Adrenal gland (tissue), 12 donors: Measurements from ENCODE around the gene RPS5. TPM values are rescaled to one million over a fixed set of nuclear protein-coding genes. Genes with fewer than 3 reads are reported as not detected.

Source experiments
- DNase-seq, 7 donors: peaks; one replicate each; pipeline ENCODE4 v3.0.0-alpha.2; 2019 to 2020
- H3K27ac ChIP-seq, 5 donors: fragments of 200-600 bp; sonication (generic) in 4 of 5; 1 replicate in 3 of 5; 2 replicates in 2 of 5; pipeline versions ENCODE4 v1.5.1 to v1.8.0; 2016 to 2020; ENCODE audit warnings: mild to moderate bottlenecking in 1 of 5
- H3K27me3 ChIP-seq: fragments of 200-600 bp; 2 replicates; pipeline ENCODE4 v1.8.0; 2021
- H3K36me3 ChIP-seq, 2 donors: fragments of 200-600 bp; replicated peaks in 1 of 2; 1 replicate in 1 of 2; 2 replicates in 1 of 2; pipeline versions ENCODE4 v1.5.1 to v1.8.0; 2018 to 2022
- H3K4me1 ChIP-seq, 2 donors: fragments of 200-600 bp; replicated peaks in 1 of 2; 1 replicate in 1 of 2; 2 replicates in 1 of 2; pipeline versions ENCODE4 v1.5.1 to v1.8.0; 2018 to 2021
- H3K4me3 ChIP-seq, 4 donors: fragments of 200-600 bp; sonication (generic) in 3 of 4; one replicate each; pipeline ENCODE4 v1.5.1; 2016 to 2018
- H3K9me3 ChIP-seq, 3 donors: fragments of 200-600 bp; sonication (generic) in 1 of 3; replicated peaks in 1 of 3; 1 replicate in 2 of 3; 2 replicates in 1 of 3; pipeline versions ENCODE4 v1.5.1 to v1.8.0; 2016 to 2021
- POLR2A ChIP-seq, 2 donors: fragments of 450-650 bp; IDR thresholded peaks; one replicate each; pipeline ENCODE4 v1.6.1; 2017; ENCODE audit warnings: antibody characterized with exemption in 2 of 2, mild to moderate bottlenecking in 2 of 2, moderate library complexity in 1 of 2
- WGBS, 4 donors: extraction: QIAGEN DNeasy Blood & Tissue Kit in 2 of 4; methylation state at CpG; one replicate each; pipeline versions ENCODE4 v1.1.5 to v1.1.7; 2013 to 2017; 5-methylcytosine and 5-hydroxymethylcytosine counted together
- intact Hi-C, 2 donors: fragments of 100-400 bp; cut with DNase I; formaldehyde crosslinking; loops; one replicate each; pipeline versions ENCODE4 v1.14.1 to v1.15.0; 2022 to 2023
- polyA plus RNA-seq, 3 donors: library from polyadenylated mRNA; stranded (reverse); fragments of 200-250 nt in 2 of 3; fragments of 350-450 nt in 1 of 3; fragmentation: Illumina TruSeq in 1 of 3; extraction: RNeasy Lipid Tissue Mini Kit (QIAGEN cat#74804) in 1 of 3; gene quantifications; one replicate each; pipeline ENCODE4 v1.2.3, GENCODE V29; 2013 to 2014
- total RNA-seq, 9 donors: library from RNA; depleted of rRNA in 4 of 9; stranded (reverse); fragments of >200 nt in 4 of 9; fragments of 120-200 nt in 1 of 9; fragmentation: NEBNext Ultra II Directional in 1 of 9; extraction: Animal tissue kit (Norgen Biotek cat#: 25700) in 1 of 9; gene quantifications; one replicate each; pipeline versions ENCODE4 v1.1.0 to v1.2.4, GENCODE V29; 2013 to 2023
- TF ChIP-seq, protein P1 (sequence below), 6 experiments: fragments of 450-650 bp in 4 of 6; fragments of 200-600 bp in 2 of 6; sonication (generic) in 1 of 6; IDR thresholded peaks; 1 replicate in 5 of 6; 2 replicates in 1 of 6; pipeline versions ENCODE4 v1.5.1 to v1.8.0; 2016 to 2021; ENCODE audit warnings: antibody characterized with exemption in 6 of 6, mild to moderate bottlenecking in 2 of 6, moderate library complexity in 1 of 6
- donor health status: healthy with polysubstance abuse.
- donor health status: Bipolar disorder and iron deficiency.
- donor health status: DM: yes; HTN: yes; CAD: no.
- donor health status: DM: no; HTN: no; CAD: no.
- donor health status: DM: no; HTN: no; CAD: no.
- donor health status: DM: yes; HTN: yes; CAD: no.

RPS5 gene
- total and polyA plus RNA-seq, 12 donors: 555 to 1,999 (median 1,094) TPM

DNA sequence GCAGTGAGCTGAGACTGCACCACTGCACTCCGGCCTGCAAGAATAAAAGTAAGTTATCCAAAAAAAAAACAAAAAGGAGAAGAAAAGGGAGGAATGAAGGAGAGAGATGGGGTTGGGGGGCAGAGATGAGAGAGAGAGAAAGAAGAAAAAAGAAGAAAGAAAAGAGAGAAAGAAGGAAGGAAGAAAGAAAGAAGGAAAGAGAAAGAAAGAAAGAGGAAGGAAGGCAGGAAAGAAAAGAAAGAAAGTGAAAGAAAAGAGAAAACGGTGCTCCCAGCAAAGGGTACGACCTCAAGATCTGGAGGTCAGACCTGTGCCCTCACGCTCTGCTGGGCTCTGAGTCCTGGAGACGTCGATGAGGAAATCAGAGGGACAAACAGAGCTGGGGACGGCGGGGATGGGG lies 37.5 kb upstream of the RPS5 start:
- no peak overlapping the region for H3K27ac ChIP-seq
- 39 to 51% (median 42%) methylated on average over 8 of the region's 8 CpGs for WGBS, 4 donors
- intact Hi-C loops: no loop called here

DNA sequence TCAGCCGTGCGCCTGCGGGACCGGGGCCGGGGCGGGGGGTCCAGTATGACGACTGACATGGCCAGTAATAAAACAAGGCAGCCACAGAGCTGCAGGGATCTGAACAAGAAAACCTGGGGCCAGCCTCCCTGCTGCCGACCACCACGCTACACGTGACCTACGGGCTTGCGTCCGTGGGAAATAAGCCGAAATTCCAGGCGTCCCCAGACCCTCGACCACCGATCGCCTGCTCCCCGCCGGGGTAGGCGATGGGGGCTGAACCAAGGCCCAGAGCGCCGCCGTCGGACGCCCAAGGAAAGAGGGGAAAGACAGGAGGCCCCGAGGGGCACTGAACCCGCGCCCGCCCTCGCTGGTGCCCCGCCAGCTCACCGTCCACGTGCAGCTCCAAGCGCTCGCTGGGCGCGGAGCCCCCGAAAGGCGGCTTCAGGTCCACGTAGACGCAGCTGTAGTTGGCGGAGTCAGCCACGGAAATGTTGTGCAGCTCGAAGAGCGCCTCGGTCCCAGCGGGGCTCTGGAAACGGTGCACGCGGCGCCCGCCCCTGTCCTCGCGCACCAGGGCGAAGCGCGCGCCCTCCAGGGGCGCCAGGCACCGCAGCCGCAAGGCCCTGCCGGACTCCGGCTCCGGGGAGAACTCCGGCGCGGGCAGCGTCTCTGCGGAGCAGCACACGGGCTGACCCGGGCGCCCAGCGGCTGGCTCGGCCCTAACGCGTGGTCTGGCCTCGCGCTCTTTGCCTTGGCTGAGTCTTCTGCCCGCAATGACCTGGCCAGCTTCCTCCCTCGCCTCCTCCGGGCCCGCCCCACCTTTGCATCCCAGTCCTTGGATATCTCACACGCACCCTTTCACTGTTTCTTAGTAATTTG lies 36.8 kb upstream of the RPS5 start:
- Histone ChIP-seq H3K36me3 (no peaks in the 10 kb centered on the region), H3K27ac (no peak overlapping the region), H3K4me3 (no peak overlapping the region), H3K4me1 (peaks cover 9 to 14% of the 10 kb centered on the region in 2 donors), H3K9me3 (no peaks in the 10 kb centered on the region), H3K27me3 (peaks cover 18% of the 10 kb centered on the region)
- no peak for DNase-seq
- intact Hi-C loops: no loop called here
- TF ChIP-seq POLR2A (IDR thresholded peaks at IDR 0.05): no peak
- TF ChIP-seq, protein P1, sequence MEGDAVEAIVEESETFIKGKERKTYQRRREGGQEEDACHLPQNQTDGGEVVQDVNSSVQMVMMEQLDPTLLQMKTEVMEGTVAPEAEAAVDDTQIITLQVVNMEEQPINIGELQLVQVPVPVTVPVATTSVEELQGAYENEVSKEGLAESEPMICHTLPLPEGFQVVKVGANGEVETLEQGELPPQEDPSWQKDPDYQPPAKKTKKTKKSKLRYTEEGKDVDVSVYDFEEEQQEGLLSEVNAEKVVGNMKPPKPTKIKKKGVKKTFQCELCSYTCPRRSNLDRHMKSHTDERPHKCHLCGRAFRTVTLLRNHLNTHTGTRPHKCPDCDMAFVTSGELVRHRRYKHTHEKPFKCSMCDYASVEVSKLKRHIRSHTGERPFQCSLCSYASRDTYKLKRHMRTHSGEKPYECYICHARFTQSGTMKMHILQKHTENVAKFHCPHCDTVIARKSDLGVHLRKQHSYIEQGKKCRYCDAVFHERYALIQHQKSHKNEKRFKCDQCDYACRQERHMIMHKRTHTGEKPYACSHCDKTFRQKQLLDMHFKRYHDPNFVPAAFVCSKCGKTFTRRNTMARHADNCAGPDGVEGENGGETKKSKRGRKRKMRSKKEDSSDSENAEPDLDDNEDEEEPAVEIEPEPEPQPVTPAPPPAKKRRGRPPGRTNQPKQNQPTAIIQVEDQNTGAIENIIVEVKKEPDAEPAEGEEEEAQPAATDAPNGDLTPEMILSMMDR (IDR thresholded peaks at IDR 0.05): no peak
- WGBS, 4 donors: 21 to 41% (median 26%) methylated on average over 28 to 84 of the region's 84 CpGs

More for the DNA sequence above, 37.5 kb upstream of the RPS5 start:
- H3K4me3 ChIP-seq: no peak overlapping the region
- peaks cover 9 to 14% of the 10 kb centered on the region in 2 donors for H3K4me1 ChIP-seq
- peaks cover 17% of the 10 kb centered on the region for H3K27me3 ChIP-seq
- no peak for DNase-seq
- TF ChIP-seq, protein P1 (IDR thresholded peaks at IDR 0.05): no peak
- no peak for TF ChIP-seq POLR2A (IDR thresholded peaks at IDR 0.05)
- H3K9me3 ChIP-seq: no peaks in the 10 kb centered on the region
- H3K36me3 ChIP-seq: no peaks in the 10 kb centered on the region

DNA sequence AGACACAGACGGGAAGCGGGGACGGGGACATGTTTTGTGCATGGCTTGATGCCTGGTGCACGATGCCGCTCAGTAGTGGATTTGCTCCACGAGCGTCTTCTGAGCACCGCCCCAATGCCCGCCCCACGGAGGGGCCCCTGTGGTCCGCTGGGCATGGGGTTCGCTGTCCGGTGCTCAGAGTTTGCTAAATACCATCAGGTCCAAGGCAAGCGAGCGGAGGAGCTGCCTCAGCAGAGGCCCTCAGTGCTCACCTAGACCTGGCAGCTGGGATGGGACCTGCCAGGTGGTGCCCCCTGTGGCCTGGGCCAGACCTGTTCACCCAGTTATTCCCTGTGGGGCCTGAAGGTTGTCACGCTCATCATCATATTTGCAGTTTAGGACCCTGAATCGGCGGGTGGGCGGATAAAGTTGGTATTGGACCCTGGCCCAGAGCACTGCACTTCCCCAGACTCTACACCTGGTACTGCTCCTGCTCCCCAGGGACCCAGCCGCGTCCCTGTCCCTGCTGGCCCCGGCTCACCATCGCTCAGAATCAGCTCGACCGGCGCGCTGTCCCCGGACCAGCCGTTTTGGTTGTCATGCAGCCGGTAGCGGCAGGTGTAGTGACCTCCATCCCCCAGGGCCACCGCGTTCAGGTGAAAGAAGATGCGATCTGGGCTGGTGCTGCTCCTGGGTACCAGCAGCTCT lies 36.1 kb upstream of the RPS5 start:
- 56 to 72% (median 61%) methylated on average over 9 to 34 of the region's 34 CpGs for WGBS, 4 donors
- no peak for DNase-seq
- intact Hi-C loops: no loop called here
- Histone ChIP-seq H3K4me1 (peaks cover 9 to 14% of the 10 kb centered on the region in 2 donors), H3K36me3 (no peaks in the 10 kb centered on the region), H3K27ac (no peak overlapping the region), H3K4me3 (no peak overlapping the region), H3K27me3 (peaks cover 24% of the 10 kb centered on the region), H3K9me3 (no peaks in the 10 kb centered on the region)
- TF ChIP-seq POLR2A (IDR thresholded peaks at IDR 0.05): no peak
- TF ChIP-seq, protein P1 (IDR thresholded peaks at IDR 0.05): no peak

DNA sequence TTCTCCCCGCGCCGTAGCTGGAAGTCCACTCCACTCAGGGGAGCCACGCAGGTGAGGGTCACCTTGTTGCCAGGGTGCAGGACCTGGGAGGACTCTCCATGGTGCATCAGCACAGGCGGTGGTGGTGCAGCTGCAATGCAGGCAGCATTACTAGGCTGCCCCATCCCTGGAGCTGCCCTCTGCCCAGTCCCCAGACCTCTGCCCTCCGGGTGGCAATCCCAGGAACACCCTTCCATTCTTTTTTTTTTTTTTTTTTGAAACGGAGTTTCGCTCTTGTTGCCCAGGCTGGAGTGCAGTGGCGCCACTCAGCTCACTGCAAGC lies 35.6 kb upstream of the RPS5 start:
- no peaks in the 10 kb centered on the region for H3K9me3 ChIP-seq
- no peak for TF ChIP-seq POLR2A (IDR thresholded peaks at IDR 0.05)
- TF ChIP-seq, protein P1 (IDR thresholded peaks at IDR 0.05): no peak

More for the DNA sequence above, 35.6 kb upstream of the RPS5 start:
- peaks cover 9 to 17% of the 10 kb centered on the region in 2 donors for H3K4me1 ChIP-seq
- DNase-seq: no peak
- no peak overlapping the region for H3K4me3 ChIP-seq
- H3K27ac ChIP-seq: no peak overlapping the region
- H3K27me3 ChIP-seq: peaks cover 29% of the 10 kb centered on the region
- no peaks in the 10 kb centered on the region for H3K36me3 ChIP-seq
- intact Hi-C loops: no loop called here
- WGBS, 4 donors: 86 to 90% (median 89%) methylated on average over 8 to 9 of the region's 9 CpGs
